PC-3 (cell line): Measurements from ENCODE around the gene CCL8. TPM values are rescaled to one million over a fixed set of nuclear protein-coding genes. Genes with fewer than 3 reads are reported as not detected.
"Not testable (repeated sequence)": the region's sequence is repeated elsewhere in the genome, so short reads cannot be mapped to it uniquely, and the experiment has no call there.

Experiments
- ATAC-seq: fragments of 200-7000 bp; cut with Tn5 transposase; 2 replicates; pipeline ENCODE4 v1.9.1; 2020; ENCODE audit warnings: mild to moderate bottlenecking, moderate library complexity
- BruUV-seq: library from RNA; stranded (reverse); fragments of 400-500 nt; replicated peaks from 2 replicates; lab custom pipeline; 2021; lab: Mats Ljungman, UMichigan
- CTCF ChIA-PET: fragments of 300-600 bp; sonication (Branson Sonifier 250); formaldehyde crosslinking; loops from one replicate; lab custom pipeline; 2022; ENCODE audit warnings: antibody characterized with exemption; lab: Charles Lee
- POLR2A ChIA-PET: fragments of 300-600 bp; sonication (Branson Sonifier 250); formaldehyde crosslinking; loops from one replicate; lab custom pipeline; 2022; ENCODE audit warnings: antibody characterized with exemption; ENCODE audit not compliant: unreplicated experiment; lab: Charles Lee
- DNase-seq: peaks from one replicate; pipeline ENCODE4 v3.0.0-alpha.2; 2015
- H2AFZ ChIP-seq: fragments of 300-600 bp; sonication (generic); 2 replicates; pipeline ENCODE4 v1.6.0; 2016; ENCODE audit warnings: antibody characterized with exemption, low read length
- H3F3A ChIP-seq: fragments of 300-600 bp; sonication (generic); one replicate; pipeline ENCODE4 v1.6.0; 2017; ENCODE audit warnings: antibody characterized with exemption, low read length, control low read depth, mild to moderate bottlenecking; ENCODE audit not compliant: unreplicated experiment
- H3K27ac ChIP-seq: fragments of 300-600 bp; sonication (generic); 2 replicates; pipeline ENCODE4 v1.5.1; 2016; ENCODE audit warnings: mild to moderate bottlenecking, low read length
- H3K27me3 ChIP-seq: fragments of 300-600 bp; sonication (generic); 2 replicates; pipeline ENCODE4 v1.6.1; 2016; ENCODE audit warnings: low read length, mixed read lengths
- H3K36me3 ChIP-seq: fragments of 300-600 bp; sonication (generic); 2 replicates; pipeline ENCODE4 v1.6.1; 2016; ENCODE audit warnings: low read depth, mixed run types, low read length, mixed read lengths
- H3K4me1 ChIP-seq: fragments of 300-600 bp; sonication (generic); 2 replicates; pipeline ENCODE4 v1.5.1; 2016; ENCODE audit warnings: low read length; ENCODE audit not compliant: insufficient read depth
- H3K4me2 ChIP-seq: fragments of 300-600 bp; sonication (generic); 2 replicates; pipeline ENCODE4 v1.6.0; 2016; ENCODE audit warnings: low read length
- H3K4me3 ChIP-seq: fragments of 300-600 bp; sonication (generic); 2 replicates; pipeline ENCODE4 v1.5.1; 2016; ENCODE audit warnings: mild to moderate bottlenecking, low read length, mixed read lengths
- H3K79me2 ChIP-seq: fragments of 300-600 bp; sonication (generic); 2 replicates; pipeline ENCODE4 v1.6.1; 2017; ENCODE audit warnings: low read length, mixed read lengths
- H3K9ac ChIP-seq: fragments of 300-600 bp; sonication (generic); 2 replicates; pipeline ENCODE4 v1.6.0; 2016; ENCODE audit warnings: mild to moderate bottlenecking, low read length
- H3K9me2 ChIP-seq: fragments of 300-600 bp; sonication (generic); replicated peaks from 2 replicates; pipeline ENCODE4 v1.6.1; 2016; ENCODE audit warnings: mixed run types, low read length, mixed read lengths
- H3K9me3 ChIP-seq: fragments of 300-600 bp; sonication (generic); 2 replicates; pipeline ENCODE4 v1.6.1; 2016; ENCODE audit warnings: low read length, mixed read lengths
- H4K20me1 ChIP-seq: fragments of 300-600 bp; sonication (generic); 2 replicates; pipeline ENCODE4 v1.6.1; 2016; ENCODE audit warnings: low read length, mixed read lengths
- EZH2phosphoT487 ChIP-seq: fragments of 300-600 bp; sonication (generic); IDR thresholded peaks from 2 replicates; pipeline ENCODE4 v1.6.1; 2018; ENCODE audit warnings: mild to moderate bottlenecking, antibody characterized with exemption, low read length, borderline replicate concordance
- intact Hi-C: fragments of 100-400 bp; cut with micrococcal nuclease; formaldehyde crosslinking; loops from 2 replicates; pipeline ENCODE4 v1.9.0; 2023
- total RNA-seq: library from RNA; depleted of rRNA; stranded (reverse); fragments of >200 nt; gene quantifications from 2 replicates; pipeline ENCODE4 v1.2.3, GENCODE V29; 2014
- TF ChIP-seq, protein P1 (sequence below): fragments of 300-600 bp; sonication (generic); conservative IDR thresholded peaks from 2 replicates; pipeline ENCODE4 v1.5.1; 2017; ENCODE audit warnings: antibody characterized with exemption, low read depth, mild to moderate bottlenecking, low read length

CCL8 gene
- total RNA-seq, 1 experiment from 2014 or later, result not detected

DNA sequence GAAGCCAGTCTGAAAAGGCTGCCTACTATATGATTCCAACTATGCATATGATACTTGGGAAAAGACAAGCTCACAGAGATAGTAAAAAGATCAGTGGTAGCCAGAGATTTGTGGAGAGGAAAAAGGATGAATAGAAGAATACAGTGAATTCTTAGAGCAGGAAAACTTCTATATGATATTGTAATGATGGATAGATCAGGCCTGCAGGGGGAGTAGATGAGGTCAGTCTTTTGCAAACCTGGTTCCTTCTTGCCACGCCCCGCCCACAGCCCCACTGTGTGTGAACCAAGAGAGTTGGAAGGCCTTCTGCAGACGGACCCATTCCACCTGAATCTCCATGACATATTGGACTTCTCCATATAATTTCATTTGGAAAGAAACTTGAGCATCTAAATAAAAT lies 761 bp upstream of the CCL8 start:
- H3K9me3 ChIP-seq, result no peaks in the 10 kb centered on the region
- no peaks in the 10 kb centered on the region for H3F3A ChIP-seq
- H3K36me3 ChIP-seq, result no peaks in the 10 kb centered on the region
- no peaks in the 10 kb centered on the region for H3K79me2 ChIP-seq
- no peaks in the 10 kb centered on the region for H4K20me1 ChIP-seq
- no peak overlapping the region for H3K9ac ChIP-seq
- no peaks in the 10 kb centered on the region for H3K27me3 ChIP-seq
- no peak overlapping the region for H3K4me3 ChIP-seq
- no peak overlapping the region for H2AFZ ChIP-seq
- TF ChIP-seq, protein P1, sequence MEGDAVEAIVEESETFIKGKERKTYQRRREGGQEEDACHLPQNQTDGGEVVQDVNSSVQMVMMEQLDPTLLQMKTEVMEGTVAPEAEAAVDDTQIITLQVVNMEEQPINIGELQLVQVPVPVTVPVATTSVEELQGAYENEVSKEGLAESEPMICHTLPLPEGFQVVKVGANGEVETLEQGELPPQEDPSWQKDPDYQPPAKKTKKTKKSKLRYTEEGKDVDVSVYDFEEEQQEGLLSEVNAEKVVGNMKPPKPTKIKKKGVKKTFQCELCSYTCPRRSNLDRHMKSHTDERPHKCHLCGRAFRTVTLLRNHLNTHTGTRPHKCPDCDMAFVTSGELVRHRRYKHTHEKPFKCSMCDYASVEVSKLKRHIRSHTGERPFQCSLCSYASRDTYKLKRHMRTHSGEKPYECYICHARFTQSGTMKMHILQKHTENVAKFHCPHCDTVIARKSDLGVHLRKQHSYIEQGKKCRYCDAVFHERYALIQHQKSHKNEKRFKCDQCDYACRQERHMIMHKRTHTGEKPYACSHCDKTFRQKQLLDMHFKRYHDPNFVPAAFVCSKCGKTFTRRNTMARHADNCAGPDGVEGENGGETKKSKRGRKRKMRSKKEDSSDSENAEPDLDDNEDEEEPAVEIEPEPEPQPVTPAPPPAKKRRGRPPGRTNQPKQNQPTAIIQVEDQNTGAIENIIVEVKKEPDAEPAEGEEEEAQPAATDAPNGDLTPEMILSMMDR, result no peak
- no peak for TF ChIP-seq EZH2phosphoT487
- DNase-seq, result peak; percentile 1
- POLR2A ChIA-PET, result no interaction called here
- intact Hi-C loops, result no loop called here
- no peaks in the 10 kb centered on the region for H3K9me2 ChIP-seq
- ATAC-seq, result no peak
- CTCF ChIA-PET, result no interaction called here
- BruUV-seq, result no TSS peak
- H3K27ac ChIP-seq, result no peak overlapping the region
- no peak overlapping the region for H3K4me2 ChIP-seq
- no peaks in the 10 kb centered on the region for H3K4me1 ChIP-seq

DNA sequence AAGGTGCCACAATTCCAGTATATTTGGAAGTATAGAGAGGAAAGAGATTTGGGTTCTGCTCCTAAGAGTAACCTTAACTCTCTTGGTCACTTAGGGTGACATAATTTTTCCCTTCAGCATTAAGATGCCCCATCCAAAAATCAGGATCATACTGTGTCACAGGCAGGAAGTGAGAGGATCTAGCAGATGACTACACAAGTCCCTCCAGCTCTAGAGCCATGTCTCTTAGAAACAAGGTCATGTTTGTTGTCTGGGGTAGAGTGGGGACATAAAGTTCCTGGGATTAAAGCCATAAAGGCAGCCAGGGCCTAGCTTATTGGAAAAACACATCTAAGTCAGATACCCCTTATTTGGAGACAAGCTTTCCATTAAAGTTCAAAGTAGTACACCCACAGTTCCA lies 2.7 kb downstream of the CCL8 start:
- no peak for ATAC-seq
- BruUV-seq, result no TSS peak
- intact Hi-C loops, result no loop called here

DNA sequence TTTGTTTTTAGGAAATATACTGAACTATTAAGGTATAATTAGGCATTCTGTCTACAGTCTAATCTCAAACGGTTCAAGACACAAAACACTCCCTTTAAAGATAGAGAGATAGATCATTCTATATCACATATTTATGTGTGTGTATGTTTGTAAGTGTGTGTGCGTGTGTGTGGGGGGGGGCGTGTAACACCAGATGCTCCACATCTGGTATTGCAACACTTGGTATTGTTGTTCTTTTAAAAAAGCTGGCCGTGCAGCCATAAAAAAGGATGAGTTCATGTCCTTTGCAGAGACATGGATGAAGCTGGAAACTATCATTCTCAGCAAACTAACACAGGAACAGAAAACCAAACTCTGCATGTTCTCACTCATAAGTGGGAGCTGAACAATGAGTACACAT lies 8.3 kb downstream of the CCL8 start:
- ATAC-seq, POLR2A ChIA-PET, H3K79me2 ChIP-seq, H3K27me3 ChIP-seq, BruUV-seq, H4K20me1 ChIP-seq, H3K9me2 ChIP-seq, H3K4me3 ChIP-seq, H3K4me1 ChIP-seq, H2AFZ ChIP-seq, H3K4me2 ChIP-seq, H3F3A ChIP-seq, H3K9me3 ChIP-seq, intact Hi-C loops, H3K27ac ChIP-seq, H3K9ac ChIP-seq, H3K36me3 ChIP-seq, DNase-seq: not testable (repeated sequence)
- CTCF ChIA-PET, result interaction anchor here (0.6 kb wide), 1 partner anchor 34 kb away, joined by 3 read pairs; no protein-coding TSS in a partner anchor

More for the DNA sequence above, 2.7 kb downstream of the CCL8 start:
- Histone ChIP-seq H3K4me1 (no peaks in the 10 kb centered on the region), H3K36me3 (no peaks in the 10 kb centered on the region), H3K27ac (no peak overlapping the region), H3K9ac (no peak overlapping the region), H3K4me3 (no peak overlapping the region), H3K9me2 (no peaks in the 10 kb centered on the region), H3K27me3 (no peaks in the 10 kb centered on the region), H3F3A (no peaks in the 10 kb centered on the region), H3K4me2 (no peak overlapping the region), H3K79me2 (no peaks in the 10 kb centered on the region), H3K9me3 (no peaks in the 10 kb centered on the region), H2AFZ (no peak overlapping the region), H4K20me1 (no peaks in the 10 kb centered on the region)
- DNase-seq, result no peak
- ChIA-PET CTCF (no interaction called here), POLR2A (no interaction called here)
- TF ChIP-seq, protein P1, result no peak
